HFFc6 (cell line): ENCODE results near the gene IPO13. TPM values are rescaled to one million over a fixed set of nuclear protein-coding genes. Genes with fewer than 3 reads are reported as not detected.

Source experiments
- DNase-seq: peaks from one replicate; pipeline ENCODE4 v3.0.0-alpha.2; 2018
- H3K27ac Mint-ChIP-seq: 2 replicates; pipeline ENCODE4 v1.8.0; 2020; ENCODE audit warnings: mild to moderate bottlenecking, mixed read lengths
- H3K27me3 Mint-ChIP-seq: 2 replicates; pipeline ENCODE4 v1.8.0; 2021; ENCODE audit warnings: mild to moderate bottlenecking, moderate library complexity, mixed read lengths; ENCODE audit not compliant: insufficient read depth
- H3K36me3 Mint-ChIP-seq: 2 replicates; pipeline ENCODE4 v1.8.0; 2021; ENCODE audit warnings: low read depth, mixed read lengths
- H3K4me1 Mint-ChIP-seq: 2 replicates; pipeline ENCODE4 v1.8.0; 2020; ENCODE audit warnings: low read depth, mixed read lengths
- H3K4me3 Mint-ChIP-seq: 2 replicates; pipeline ENCODE4 v1.8.0; 2020; ENCODE audit warnings: mild to moderate bottlenecking, moderate library complexity, mixed read lengths
- H3K9me3 Mint-ChIP-seq: 2 replicates; pipeline ENCODE4 v1.8.0; 2020; ENCODE audit warnings: mild to moderate bottlenecking, mixed read lengths
- CTCF ChIP-seq: fragments of 200-600 bp; sonication (generic); IDR thresholded peaks from 2 replicates; pipeline ENCODE4 v1.5.0; 2021; ENCODE audit warnings: antibody characterized with exemption, mild to moderate bottlenecking
- total RNA-seq, 6 experiments: library from RNA; stranded (reverse); fragmentation: NEBNext Ultra II Directional; extraction: Animal tissue kit (Norgen Biotek cat#: 25700); gene quantifications; 2 replicates in 1 of 6; 3 replicates in 5 of 6; pipeline ENCODE4 v1.2.3, GENCODE V29; 2021

IPO13 gene
- total RNA-seq, 6 experiments from 2014 or later: 24.0 to 27.8 (median 25.0) TPM

GRCh38 chr1:43976890-43977289 lies 30.1 kb downstream of the IPO13 start:
- peaks cover 4% of the 10 kb centered on the region; the same call in 1 of the 2 replicates for H3K27me3 Mint-ChIP-seq
- peaks cover 52% of the 10 kb centered on the region for H3K4me1 Mint-ChIP-seq
- peak overlapping the region; percentile 92 for H3K4me3 Mint-ChIP-seq
- no peak overlapping the region; the same call in 1 of the 2 replicates for H3K27ac Mint-ChIP-seq
- no peak for TF ChIP-seq CTCF
- H3K36me3 Mint-ChIP-seq: peaks cover 34% of the 10 kb centered on the region
- no peaks in the 10 kb centered on the region for H3K9me3 Mint-ChIP-seq
- DNase-seq: no peak

GRCh38 chr1:43977376-43978263 lies 30.9 kb downstream of the IPO13 start:
- no peak for TF ChIP-seq CTCF
- Mint-ChIP-seq H3K27me3 (peaks cover 4% of the 10 kb centered on the region; the same call in 1 of the 2 replicates), H3K4me3 (peak overlapping the region; percentile 85), H3K9me3 (no peaks in the 10 kb centered on the region), H3K27ac (peak overlapping the region; percentile 79), H3K36me3 (peaks cover 37% of the 10 kb centered on the region), H3K4me1 (peaks cover 56% of the 10 kb centered on the region)
- no peak for DNase-seq

DNA sequence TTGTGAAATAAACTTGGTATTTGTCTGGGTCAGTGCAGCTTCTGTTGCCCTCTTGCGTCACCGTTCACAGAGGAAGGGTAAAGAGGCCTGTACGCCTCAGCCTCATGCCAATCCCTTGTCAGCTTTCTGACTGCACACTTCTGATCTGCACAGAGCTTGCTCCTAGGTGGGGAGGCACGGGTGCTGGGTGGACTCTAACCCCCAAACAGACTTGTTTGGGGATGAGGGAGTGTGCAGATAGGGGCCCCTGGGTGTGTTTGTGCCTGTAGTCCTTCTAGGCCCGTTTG lies 31.5 kb downstream of the IPO13 start:
- Mint-ChIP-seq H3K27ac (peak overlapping the region; percentile 79; the same call in 1 of the 2 replicates), H3K4me1 (peaks cover 62% of the 10 kb centered on the region)

GRCh38 chr1:43978551-43979260 lies 32.0 kb downstream of the IPO13 start, which contains the start of gene B4GALT2:
Gene B4GALT2 (plus strand): TSS chr1:43979210. CDS start chr1:43981161, 1,951 bp downstream.
- Mint-ChIP-seq H3K36me3 (peaks cover 46% of the 10 kb centered on the region), H3K4me1 (peaks cover 63% of the 10 kb centered on the region), H3K27ac (peak within 1 kb of the TSS; percentile 87), H3K4me3 (peak within 1 kb of the TSS; percentile 92), H3K27me3 (peaks cover 6% of the 10 kb centered on the region), H3K9me3 (no peaks in the 10 kb centered on the region)
- no peak for TF ChIP-seq CTCF
- no peak for DNase-seq

More for the DNA sequence above, 31.5 kb downstream of the IPO13 start:
- Mint-ChIP-seq H3K9me3 (no peaks in the 10 kb centered on the region), H3K4me3 (peak overlapping the region; percentile 85), H3K36me3 (peaks cover 42% of the 10 kb centered on the region), H3K27me3 (peaks cover 4% of the 10 kb centered on the region; the same call in 1 of the 2 replicates)
- no peak for DNase-seq
- no peak for TF ChIP-seq CTCF

DNA sequence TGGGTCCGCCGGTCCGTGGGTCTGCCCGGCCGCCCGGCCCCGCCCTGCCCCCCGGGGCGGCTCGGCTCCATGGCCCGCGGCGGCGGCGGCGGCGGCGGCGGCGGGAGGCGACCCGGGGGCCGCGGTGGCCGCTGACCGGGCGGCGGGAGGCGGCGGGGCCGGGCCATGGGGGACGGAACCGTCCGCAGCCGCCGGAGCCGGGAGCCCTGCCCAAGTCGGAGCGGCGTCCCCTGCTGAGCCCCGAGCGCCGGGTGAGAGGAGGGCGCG lies 32.4 kb downstream of the IPO13 start:
- no peaks in the 10 kb centered on the region for H3K9me3 Mint-ChIP-seq
- H3K36me3 Mint-ChIP-seq: peaks cover 46% of the 10 kb centered on the region
- H3K27ac Mint-ChIP-seq: no peak overlapping the region
- no peak for TF ChIP-seq CTCF
- no peak overlapping the region for H3K4me3 Mint-ChIP-seq
- H3K27me3 Mint-ChIP-seq: peaks cover 6% of the 10 kb centered on the region
- H3K4me1 Mint-ChIP-seq: peaks cover 58% of the 10 kb centered on the region
- no peak for DNase-seq
